Esophagus squamous epithelium (tissue), 4 donors: ENCODE measurements around the gene RAD51C.
"Not testable (repeated sequence)": the region's sequence is repeated elsewhere in the genome, so short reads cannot be mapped to it uniquely, and the experiment has no call there.

ENCODE experiments used
- POLR2A ChIP-seq, 4 donors: fragments of 450-650 bp; IDR thresholded peaks; one replicate each; pipeline ENCODE4 v1.6.1; 2017; ENCODE audit warnings: antibody characterized with exemption in 4 of 4, mild to moderate bottlenecking in 4 of 4, moderate library complexity in 3 of 4
- TF ChIP-seq, protein P1 (sequence below), 6 experiments: fragments of 450-650 bp in 4 of 6; fragments of 200-600 bp in 2 of 6; sonication (generic) in 2 of 6; IDR thresholded peaks; one replicate each; pipeline ENCODE4 v1.5.1; 2016 to 2019; ENCODE audit warnings: antibody characterized with exemption in 6 of 6, mild to moderate bottlenecking in 4 of 6, moderate library complexity in 4 of 6

DNA sequence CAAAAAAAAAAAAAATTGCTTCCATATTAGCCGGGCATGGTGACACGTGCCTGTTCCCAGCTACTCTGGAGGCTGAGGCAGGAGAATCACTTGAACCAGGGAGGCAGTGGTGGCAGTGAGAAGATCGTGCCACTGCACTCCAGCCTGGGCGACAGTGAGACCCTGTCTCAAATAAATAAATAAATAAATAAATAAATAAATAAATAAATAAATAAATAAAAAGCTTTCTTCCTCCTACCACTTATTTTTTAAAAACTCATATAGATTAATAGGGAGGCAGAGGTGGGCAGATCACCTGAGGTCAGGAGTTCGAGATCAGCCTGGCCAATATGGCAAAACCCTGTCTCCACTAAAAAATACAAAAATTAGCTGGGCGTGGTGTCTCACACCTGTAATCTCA, 7.9 kb upstream of the RAD51C start:
- TF ChIP-seq, protein P1, sequence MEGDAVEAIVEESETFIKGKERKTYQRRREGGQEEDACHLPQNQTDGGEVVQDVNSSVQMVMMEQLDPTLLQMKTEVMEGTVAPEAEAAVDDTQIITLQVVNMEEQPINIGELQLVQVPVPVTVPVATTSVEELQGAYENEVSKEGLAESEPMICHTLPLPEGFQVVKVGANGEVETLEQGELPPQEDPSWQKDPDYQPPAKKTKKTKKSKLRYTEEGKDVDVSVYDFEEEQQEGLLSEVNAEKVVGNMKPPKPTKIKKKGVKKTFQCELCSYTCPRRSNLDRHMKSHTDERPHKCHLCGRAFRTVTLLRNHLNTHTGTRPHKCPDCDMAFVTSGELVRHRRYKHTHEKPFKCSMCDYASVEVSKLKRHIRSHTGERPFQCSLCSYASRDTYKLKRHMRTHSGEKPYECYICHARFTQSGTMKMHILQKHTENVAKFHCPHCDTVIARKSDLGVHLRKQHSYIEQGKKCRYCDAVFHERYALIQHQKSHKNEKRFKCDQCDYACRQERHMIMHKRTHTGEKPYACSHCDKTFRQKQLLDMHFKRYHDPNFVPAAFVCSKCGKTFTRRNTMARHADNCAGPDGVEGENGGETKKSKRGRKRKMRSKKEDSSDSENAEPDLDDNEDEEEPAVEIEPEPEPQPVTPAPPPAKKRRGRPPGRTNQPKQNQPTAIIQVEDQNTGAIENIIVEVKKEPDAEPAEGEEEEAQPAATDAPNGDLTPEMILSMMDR (IDR thresholded peaks at IDR 0.05) = not testable (repeated sequence)
- TF ChIP-seq POLR2A (IDR thresholded peaks at IDR 0.05) = not testable (repeated sequence)
